SK-N-SH treated with all-trans-retinoic acid at 6 μM for 48 hours (cell line): ENCODE results near the gene ESPL1.

Experiments used
- ATAC-seq: fragments of 200-7000 bp; cut with Tn5 transposase; 3 replicates; pipeline ENCODE4 v1.9.1; 2020; ENCODE audit warnings: mild to moderate bottlenecking, moderate library complexity
- ARNTL ChIP-seq: fragments of 450-650 bp; formaldehyde crosslinking; IDR thresholded peaks from 2 replicates; pipeline ENCODE4 v1.5.0; 2020; ENCODE audit warnings: low read depth, mild to moderate bottlenecking, moderate library complexity, borderline replicate concordance
- BACH2 ChIP-seq: fragments of 250-450 bp; sonication (Bioruptor Pico); IDR thresholded peaks from 2 replicates; pipeline ENCODE4 v1.9.0; 2021; ENCODE audit warnings: mild to moderate bottlenecking, borderline replicate concordance
- CREB5 ChIP-seq: fragments of 250-450 bp; sonication (Bioruptor Pico); IDR thresholded peaks from 2 replicates; pipeline ENCODE4 v1.5.1; 2020; ENCODE audit warnings: low read depth, mild to moderate bottlenecking, moderate library complexity
- CSRNP3 ChIP-seq: fragments of 250-450 bp; sonication (Bioruptor Pico); IDR thresholded peaks from 2 replicates; pipeline ENCODE4 v1.5.1; 2021; ENCODE audit warnings: mild to moderate bottlenecking, moderate library complexity
- ESRRG ChIP-seq: fragments of 250-450 bp; sonication (Bioruptor Pico); IDR thresholded peaks from 2 replicates; pipeline ENCODE4 v1.6.1; 2021; ENCODE audit warnings: mild to moderate bottlenecking
- GLIS3 ChIP-seq: fragments of 250-450 bp; sonication (Bioruptor Pico); IDR thresholded peaks from 2 replicates; pipeline ENCODE4 v1.5.0; 2020; ENCODE audit warnings: mild to moderate bottlenecking, moderate library complexity
- ISL1 ChIP-seq: fragments of 250-450 bp; sonication (Bioruptor Pico); IDR thresholded peaks from 2 replicates; pipeline ENCODE4 v2.1.2; 2022; ENCODE audit warnings: mild to moderate bottlenecking, moderate library complexity
- OSR1 ChIP-seq: fragments of 250-450 bp; sonication (Bioruptor Pico); IDR thresholded peaks from 2 replicates; pipeline ENCODE4 v1.8.0; 2022; ENCODE audit warnings: moderate library complexity, mild to moderate bottlenecking, inconsistent platforms
- PATZ1 ChIP-seq: fragments of 250-450 bp; sonication (Bioruptor Pico); IDR thresholded peaks from 2 replicates; pipeline ENCODE4 v1.8.0; 2020; ENCODE audit warnings: mild to moderate bottlenecking, moderate library complexity, borderline replicate concordance
- PPARA ChIP-seq: fragments of 250-450 bp; sonication (Bioruptor Pico); IDR thresholded peaks from 2 replicates; pipeline ENCODE4 v1.5.0; 2020; ENCODE audit warnings: mild to moderate bottlenecking, borderline replicate concordance
- RARB ChIP-seq: fragments of 250-450 bp; sonication (Bioruptor Pico); IDR thresholded peaks from 2 replicates; pipeline ENCODE4 v1.8.0; 2021; ENCODE audit warnings: mild to moderate bottlenecking, moderate library complexity
- SNAI2 ChIP-seq: fragments of 250-450 bp; sonication (Bioruptor Pico); IDR thresholded peaks from 2 replicates; pipeline ENCODE4 v1.5.0; 2020; ENCODE audit warnings: mild to moderate bottlenecking, moderate library complexity
- TCF4 ChIP-seq: fragments of 250-450 bp; sonication (Bioruptor Pico); IDR thresholded peaks from 2 replicates; pipeline ENCODE4 v1.8.0; 2021; ENCODE audit warnings: mild to moderate bottlenecking, moderate library complexity, borderline replicate concordance
- TOX ChIP-seq: fragments of 250-450 bp; sonication (Bioruptor Pico); IDR thresholded peaks from 2 replicates; pipeline ENCODE4 v1.8.0; 2021; ENCODE audit warnings: mild to moderate bottlenecking, moderate library complexity, borderline replicate concordance
- ZC3H10 ChIP-seq: fragments of 250-450 bp; sonication (Bioruptor Pico); IDR thresholded peaks from 2 replicates; pipeline ENCODE4 v1.5.1; 2021; ENCODE audit warnings: mild to moderate bottlenecking, moderate library complexity
- ZFP3 ChIP-seq: fragments of 250-450 bp; sonication (Bioruptor Pico); IDR thresholded peaks from 2 replicates; pipeline ENCODE4 v1.5.0; 2020; ENCODE audit warnings: mild to moderate bottlenecking, moderate library complexity
- ZFP30 ChIP-seq: fragments of 450-650 bp; formaldehyde crosslinking; IDR thresholded peaks from 2 replicates; pipeline ENCODE4 v1.5.0; 2022; ENCODE audit warnings: mild to moderate bottlenecking, moderate library complexity
- ZNF565 ChIP-seq: fragments of 450-650 bp; formaldehyde crosslinking; conservative IDR thresholded peaks from 2 replicates; pipeline ENCODE4 v1.5.0; 2020; ENCODE audit warnings: low read depth, mild to moderate bottlenecking, moderate library complexity
- ZNF70 ChIP-seq: fragments of 450-650 bp; formaldehyde crosslinking; IDR thresholded peaks from 2 replicates; pipeline ENCODE4 v1.5.0; 2020; ENCODE audit warnings: mild to moderate bottlenecking, moderate library complexity
- ZNF8 ChIP-seq: fragments of 450-650 bp; formaldehyde crosslinking; IDR thresholded peaks from 2 replicates; pipeline ENCODE4 v1.5.0; 2020; ENCODE audit warnings: mild to moderate bottlenecking, moderate library complexity
- TF ChIP-seq, protein P1 (sequence below): fragments of 250-450 bp; sonication (Bioruptor Pico); IDR thresholded peaks from 2 replicates; pipeline ENCODE4 v1.8.0; 2021; ENCODE audit warnings: low read depth, mild to moderate bottlenecking, moderate library complexity, borderline replicate concordance
- TF ChIP-seq, protein P2 (sequence below): fragments of 250-450 bp; sonication (Bioruptor Pico); IDR thresholded peaks from 2 replicates; pipeline ENCODE4 v1.5.0; 2020; ENCODE audit warnings: mild to moderate bottlenecking, moderate library complexity

ESPL1 gene

GRCh38 chr12:53227836-53228235, 40.3 kb upstream of the ESPL1 start:
- TF ChIP-seq BACH2 (CRISPR knock-in tag), result no peak
- no peak for TF ChIP-seq OSR1 (CRISPR knock-in tag)
- TF ChIP-seq ISL1, result no peak
- TF ChIP-seq ZC3H10 (CRISPR knock-in tag), result no peak
- TF ChIP-seq, protein P1, sequence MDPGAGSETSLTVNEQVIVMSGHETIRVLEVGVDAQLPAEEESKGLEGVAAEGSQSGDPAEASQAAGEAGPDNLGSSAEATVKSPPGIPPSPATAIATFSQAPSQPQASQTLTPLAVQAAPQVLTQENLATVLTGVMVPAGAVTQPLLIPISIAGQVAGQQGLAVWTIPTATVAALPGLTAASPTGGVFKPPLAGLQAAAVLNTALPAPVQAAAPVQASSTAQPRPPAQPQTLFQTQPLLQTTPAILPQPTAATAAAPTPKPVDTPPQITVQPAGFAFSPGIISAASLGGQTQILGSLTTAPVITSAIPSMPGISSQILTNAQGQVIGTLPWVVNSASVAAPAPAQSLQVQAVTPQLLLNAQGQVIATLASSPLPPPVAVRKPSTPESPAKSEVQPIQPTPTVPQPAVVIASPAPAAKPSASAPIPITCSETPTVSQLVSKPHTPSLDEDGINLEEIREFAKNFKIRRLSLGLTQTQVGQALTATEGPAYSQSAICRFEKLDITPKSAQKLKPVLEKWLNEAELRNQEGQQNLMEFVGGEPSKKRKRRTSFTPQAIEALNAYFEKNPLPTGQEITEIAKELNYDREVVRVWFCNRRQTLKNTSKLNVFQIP (CRISPR knock-in tag), result no peak
- TF ChIP-seq RARB (CRISPR knock-in tag), result no peak
- no peak for TF ChIP-seq TOX
- TF ChIP-seq, protein P2, sequence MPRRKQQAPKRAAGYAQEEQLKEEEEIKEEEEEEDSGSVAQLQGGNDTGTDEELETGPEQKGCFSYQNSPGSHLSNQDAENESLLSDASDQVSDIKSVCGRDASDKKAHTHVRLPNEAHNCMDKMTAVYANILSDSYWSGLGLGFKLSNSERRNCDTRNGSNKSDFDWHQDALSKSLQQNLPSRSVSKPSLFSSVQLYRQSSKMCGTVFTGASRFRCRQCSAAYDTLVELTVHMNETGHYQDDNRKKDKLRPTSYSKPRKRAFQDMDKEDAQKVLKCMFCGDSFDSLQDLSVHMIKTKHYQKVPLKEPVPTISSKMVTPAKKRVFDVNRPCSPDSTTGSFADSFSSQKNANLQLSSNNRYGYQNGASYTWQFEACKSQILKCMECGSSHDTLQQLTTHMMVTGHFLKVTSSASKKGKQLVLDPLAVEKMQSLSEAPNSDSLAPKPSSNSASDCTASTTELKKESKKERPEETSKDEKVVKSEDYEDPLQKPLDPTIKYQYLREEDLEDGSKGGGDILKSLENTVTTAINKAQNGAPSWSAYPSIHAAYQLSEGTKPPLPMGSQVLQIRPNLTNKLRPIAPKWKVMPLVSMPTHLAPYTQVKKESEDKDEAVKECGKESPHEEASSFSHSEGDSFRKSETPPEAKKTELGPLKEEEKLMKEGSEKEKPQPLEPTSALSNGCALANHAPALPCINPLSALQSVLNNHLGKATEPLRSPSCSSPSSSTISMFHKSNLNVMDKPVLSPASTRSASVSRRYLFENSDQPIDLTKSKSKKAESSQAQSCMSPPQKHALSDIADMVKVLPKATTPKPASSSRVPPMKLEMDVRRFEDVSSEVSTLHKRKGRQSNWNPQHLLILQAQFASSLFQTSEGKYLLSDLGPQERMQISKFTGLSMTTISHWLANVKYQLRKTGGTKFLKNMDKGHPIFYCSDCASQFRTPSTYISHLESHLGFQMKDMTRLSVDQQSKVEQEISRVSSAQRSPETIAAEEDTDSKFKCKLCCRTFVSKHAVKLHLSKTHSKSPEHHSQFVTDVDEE (CRISPR knock-in tag), result no peak
- no peak for TF ChIP-seq CREB5 (CRISPR knock-in tag)
- TF ChIP-seq CSRNP3 (CRISPR knock-in tag), result no peak
- no peak for TF ChIP-seq ZNF565 (CRISPR knock-in tag)
- no peak for TF ChIP-seq ZFP30 (CRISPR knock-in tag)
- TF ChIP-seq TCF4 (CRISPR knock-in tag), result no peak
- TF ChIP-seq GLIS3 (CRISPR knock-in tag), result no peak
- TF ChIP-seq ZFP3 (CRISPR knock-in tag), result no peak
- no peak for TF ChIP-seq ARNTL (CRISPR knock-in tag)
- no peak for TF ChIP-seq ESRRG
- no peak for TF ChIP-seq ZNF70 (CRISPR knock-in tag)
- no peak for TF ChIP-seq ZNF8
- TF ChIP-seq SNAI2, result no peak
- TF ChIP-seq, all 23 proteins: peak for 0
- ATAC-seq, result no peak

DNA sequence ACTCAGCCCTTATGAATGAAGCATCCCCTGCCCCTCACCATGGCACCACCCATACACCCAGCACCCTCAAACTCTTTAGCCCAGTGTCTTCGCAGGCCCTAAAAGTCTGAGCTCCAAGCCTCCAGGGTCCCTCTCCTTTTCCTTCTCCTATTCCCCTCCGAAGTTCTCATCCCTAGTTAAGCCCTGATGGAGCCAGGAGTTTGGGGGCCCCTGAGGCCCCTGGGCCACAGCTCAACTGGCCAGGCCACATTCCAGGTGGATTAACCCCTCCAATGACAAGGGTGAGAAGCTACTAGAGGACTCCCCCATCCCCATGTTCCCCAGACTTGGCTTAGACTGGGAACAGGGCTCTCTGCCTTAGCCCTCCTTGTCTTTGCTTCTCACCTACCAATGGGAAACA, 38.6 kb upstream of the ESPL1 start:
- no peak for ATAC-seq

More for the DNA sequence above, 38.6 kb upstream of the ESPL1 start:
- no peak for TF ChIP-seq ZFP30 (CRISPR knock-in tag)
- TF ChIP-seq PATZ1 (CRISPR knock-in tag), result no peak
- no peak for TF ChIP-seq TCF4 (CRISPR knock-in tag)
- no peak for TF ChIP-seq TOX
- TF ChIP-seq SNAI2, result no peak
- TF ChIP-seq PPARA (CRISPR knock-in tag), result no peak
- no peak for TF ChIP-seq GLIS3 (CRISPR knock-in tag)
- TF ChIP-seq, protein P2 (CRISPR knock-in tag), result no peak
- TF ChIP-seq ISL1, result no peak
- no peak for TF ChIP-seq ESRRG
- TF ChIP-seq, protein P1 (CRISPR knock-in tag), result no peak
- no peak for TF ChIP-seq CREB5 (CRISPR knock-in tag)
- no peak for TF ChIP-seq ZFP3 (CRISPR knock-in tag)
- no peak for TF ChIP-seq ZNF565 (CRISPR knock-in tag)
- TF ChIP-seq CSRNP3 (CRISPR knock-in tag), result no peak
